Activated naive CD4-positive, alpha-beta T cell treated with Interleukin-2 at 50 U/mL for 16 hours (primary cell): ENCODE data around the gene WWP2.

Source experiments
- DNase-seq: peaks from one replicate; pipeline ENCODE4 v3.0.0-alpha.2; 2020

WWP2 gene

GRCh38 chr16:69893106-69893505 lies 131.0 kb downstream of the WWP2 start:
- no peak for DNase-seq

- no peak for DNase-seq
These were observed 132.5 kb downstream of the WWP2 start for GRCh38 chr16:69894676-69895075.

- no peak for DNase-seq
These were observed 141.8 kb downstream of the WWP2 start for GRCh38 chr16:69903865-69904415.

GRCh38 chr16:69904495-69905170 lies 142.5 kb downstream of the WWP2 start:
- no peak for DNase-seq

- DNase-seq, result no peak
These were observed 143.0 kb downstream of the WWP2 start for GRCh38 chr16:69905171-69905555.

GRCh38 chr16:69906838-69907401 lies 144.8 kb downstream of the WWP2 start:
- DNase-seq, result no peak

- DNase-seq, result no peak
These were observed 146.9 kb downstream of the WWP2 start for GRCh38 chr16:69909043-69909442.

GRCh38 chr16:69909760-69910159 lies 147.6 kb downstream of the WWP2 start:
- DNase-seq, result no peak

GRCh38 chr16:69910964-69911363 lies 148.8 kb downstream of the WWP2 start:
- DNase-seq, result no peak

- no peak for DNase-seq
These were observed 154.3 kb downstream of the WWP2 start for GRCh38 chr16:69916462-69916861.

GRCh38 chr16:69917311-69917710 lies 155.2 kb downstream of the WWP2 start:
- DNase-seq, result no peak

- DNase-seq, result no peak
These were observed 155.6 kb downstream of the WWP2 start for GRCh38 chr16:69917739-69918138.

- no peak for DNase-seq
These were observed 156.1 kb downstream of the WWP2 start for GRCh38 chr16:69918241-69918640.

- DNase-seq, result no peak
These were observed 159.0 kb downstream of the WWP2 start for GRCh38 chr16:69921127-69921526.

GRCh38 chr16:69922200-69922599 lies 160.1 kb downstream of the WWP2 start:
- no peak for DNase-seq

GRCh38 chr16:69924041-69924775 lies 162.1 kb downstream of the WWP2 start:
- DNase-seq, result no peak

- no peak for DNase-seq
These were observed 162.7 kb downstream of the WWP2 start for GRCh38 chr16:69924777-69925191.

GRCh38 chr16:69925311-69925710 lies 163.2 kb downstream of the WWP2 start:
- no peak for DNase-seq

GRCh38 chr16:69926241-69926640 lies 164.1 kb downstream of the WWP2 start:
- no peak for DNase-seq

GRCh38 chr16:69927056-69927757 lies 165.1 kb downstream of the WWP2 start:
- DNase-seq, result no peak

- DNase-seq, result no peak
These were observed 166.8 kb downstream of the WWP2 start for GRCh38 chr16:69928856-69929400.

GRCh38 chr16:69929480-69929879 lies 167.3 kb downstream of the WWP2 start:
- no peak for DNase-seq
